Measurements from ENCODE around the gene BTNL2.

BTNL2 gene, protein sequence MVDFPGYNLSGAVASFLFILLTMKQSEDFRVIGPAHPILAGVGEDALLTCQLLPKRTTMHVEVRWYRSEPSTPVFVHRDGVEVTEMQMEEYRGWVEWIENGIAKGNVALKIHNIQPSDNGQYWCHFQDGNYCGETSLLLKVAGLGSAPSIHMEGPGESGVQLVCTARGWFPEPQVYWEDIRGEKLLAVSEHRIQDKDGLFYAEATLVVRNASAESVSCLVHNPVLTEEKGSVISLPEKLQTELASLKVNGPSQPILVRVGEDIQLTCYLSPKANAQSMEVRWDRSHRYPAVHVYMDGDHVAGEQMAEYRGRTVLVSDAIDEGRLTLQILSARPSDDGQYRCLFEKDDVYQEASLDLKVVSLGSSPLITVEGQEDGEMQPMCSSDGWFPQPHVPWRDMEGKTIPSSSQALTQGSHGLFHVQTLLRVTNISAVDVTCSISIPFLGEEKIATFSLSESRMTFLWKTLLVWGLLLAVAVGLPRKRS

DNA sequence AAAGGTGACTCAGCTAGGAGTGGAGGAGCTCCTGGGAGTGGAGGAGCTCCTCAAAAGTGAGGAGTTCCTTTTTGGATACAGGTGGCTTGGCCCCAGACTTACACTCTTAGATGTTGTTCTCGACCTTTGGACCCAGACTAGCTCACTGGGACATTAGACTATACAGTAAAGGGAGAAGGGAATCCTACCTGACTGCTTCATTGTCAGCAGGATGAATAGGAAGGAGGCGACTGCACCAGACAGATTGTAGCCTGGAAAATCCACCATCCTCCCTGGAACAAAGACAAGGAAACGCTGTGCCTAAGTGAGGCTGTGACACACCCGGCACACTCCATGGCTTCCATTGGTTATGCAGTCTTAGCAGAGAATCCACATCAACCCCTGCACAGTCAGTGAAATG, at the start of gene BTNL2:
Gene BTNL2, minus strand, starts transcription at position 325 of the 400 bp plus-strand sequence. Its CDS starts 58 bp downstream, at position 267.
- no peak for DNase-seq (ENCODE audit: extremely low read depth, low read depth)
- TF ChIP-seq, protein P1, sequence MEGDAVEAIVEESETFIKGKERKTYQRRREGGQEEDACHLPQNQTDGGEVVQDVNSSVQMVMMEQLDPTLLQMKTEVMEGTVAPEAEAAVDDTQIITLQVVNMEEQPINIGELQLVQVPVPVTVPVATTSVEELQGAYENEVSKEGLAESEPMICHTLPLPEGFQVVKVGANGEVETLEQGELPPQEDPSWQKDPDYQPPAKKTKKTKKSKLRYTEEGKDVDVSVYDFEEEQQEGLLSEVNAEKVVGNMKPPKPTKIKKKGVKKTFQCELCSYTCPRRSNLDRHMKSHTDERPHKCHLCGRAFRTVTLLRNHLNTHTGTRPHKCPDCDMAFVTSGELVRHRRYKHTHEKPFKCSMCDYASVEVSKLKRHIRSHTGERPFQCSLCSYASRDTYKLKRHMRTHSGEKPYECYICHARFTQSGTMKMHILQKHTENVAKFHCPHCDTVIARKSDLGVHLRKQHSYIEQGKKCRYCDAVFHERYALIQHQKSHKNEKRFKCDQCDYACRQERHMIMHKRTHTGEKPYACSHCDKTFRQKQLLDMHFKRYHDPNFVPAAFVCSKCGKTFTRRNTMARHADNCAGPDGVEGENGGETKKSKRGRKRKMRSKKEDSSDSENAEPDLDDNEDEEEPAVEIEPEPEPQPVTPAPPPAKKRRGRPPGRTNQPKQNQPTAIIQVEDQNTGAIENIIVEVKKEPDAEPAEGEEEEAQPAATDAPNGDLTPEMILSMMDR (IDR thresholded peaks at IDR 0.05; ENCODE audit: low read depth, low read length, missing control alignments) = no peak
- H3K4me3 ChIP-seq (replicated peaks; ENCODE audit: low read depth, low read length) = no peak within 1 kb of the TSS

DNA sequence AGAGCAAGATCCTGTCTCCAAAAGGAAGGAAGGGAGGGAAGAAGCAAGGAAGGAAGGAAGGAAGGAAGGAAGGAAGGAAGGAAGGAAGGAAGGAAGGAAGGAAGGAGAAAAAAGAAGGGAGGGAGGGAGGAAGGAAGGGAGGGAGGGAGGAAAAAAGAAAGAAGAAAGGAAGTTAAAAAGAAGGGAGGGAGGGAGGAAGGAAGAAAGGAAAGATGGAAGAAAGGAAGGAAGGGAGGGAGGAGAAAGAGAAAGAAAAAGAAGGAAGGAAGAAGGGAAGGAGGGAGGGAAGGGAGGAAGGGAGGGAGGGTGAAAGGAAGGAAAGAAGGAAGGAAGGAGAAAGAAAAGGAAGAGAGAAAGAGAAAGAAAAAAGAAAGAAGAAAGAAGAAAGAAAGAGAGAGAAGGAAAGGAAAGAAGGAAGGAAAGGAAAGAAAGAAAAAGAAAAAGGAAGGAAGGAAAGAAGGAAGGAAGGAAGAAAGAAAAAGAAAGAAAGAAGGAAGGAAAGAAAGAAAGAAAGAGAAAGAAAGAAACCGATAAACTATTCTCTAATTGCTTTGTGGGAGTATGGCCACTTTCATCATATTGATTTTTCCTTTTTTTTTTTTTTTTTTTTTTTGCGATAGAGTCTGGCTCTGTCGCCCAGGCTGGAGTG, 42.2 kb upstream of the BTNL2 start:
- DNase-seq (ENCODE audit: extremely low read depth, low read depth) = no peak

DNA sequence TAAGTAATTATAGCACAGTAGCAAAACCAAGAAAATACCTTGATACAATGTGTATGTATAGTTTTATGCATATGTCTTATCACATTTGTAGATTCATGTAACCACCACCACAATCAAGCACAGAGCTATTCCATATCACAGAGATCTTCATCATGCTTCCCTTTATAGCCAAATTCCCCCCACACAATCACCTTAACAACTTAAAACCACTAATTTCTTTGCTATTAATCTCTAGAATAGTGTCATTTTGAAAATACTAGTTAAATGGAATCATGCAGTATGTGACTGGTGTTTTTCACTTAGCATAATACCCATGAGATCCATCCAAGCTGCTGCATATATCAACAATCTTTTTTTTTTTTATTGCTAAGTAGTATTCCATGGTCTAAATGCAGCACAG, 41.0 kb upstream of the BTNL2 start:
- no peak for DNase-seq (ENCODE audit: extremely low read depth, low read depth)
- TF ChIP-seq, protein P1 (IDR thresholded peaks at IDR 0.05; ENCODE audit: low read depth, low read length, missing control alignments) = no peak
- H3K4me3 ChIP-seq (replicated peaks; ENCODE audit: low read depth, low read length) = no peak overlapping the region

More for the DNA sequence above, 42.2 kb upstream of the BTNL2 start:
- TF ChIP-seq, protein P1 (IDR thresholded peaks at IDR 0.05; ENCODE audit: low read depth, low read length, missing control alignments) = no peak
- no peak overlapping the region for H3K4me3 ChIP-seq (replicated peaks; ENCODE audit: low read depth, low read length)

DNA sequence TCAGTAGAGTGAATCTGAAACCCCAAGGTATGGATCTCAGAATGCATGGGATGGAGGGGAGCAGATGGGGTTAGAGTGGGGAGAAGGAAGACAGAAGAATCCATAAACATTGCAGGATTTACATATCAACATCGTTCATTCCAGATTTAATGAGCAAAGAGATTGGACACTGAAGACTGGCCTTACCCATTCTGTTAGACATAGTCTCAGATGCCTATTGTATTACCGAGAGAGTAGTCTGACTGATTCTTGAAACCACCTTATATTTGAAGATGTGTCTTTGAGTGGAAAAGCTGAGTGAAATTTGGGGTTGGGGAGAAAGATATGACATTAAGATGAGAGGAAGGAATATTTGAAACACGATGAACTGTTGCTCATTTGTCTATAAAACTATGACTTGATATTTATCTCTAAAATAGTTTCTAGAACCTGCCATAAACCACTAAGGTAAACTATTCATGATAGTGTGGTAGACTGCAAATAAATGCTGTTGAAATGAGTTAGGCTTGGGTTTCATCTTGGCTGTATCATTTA, 38.4 kb upstream of the BTNL2 start:
- no peak for DNase-seq (ENCODE audit: extremely low read depth, low read depth)
- no peak overlapping the region for H3K4me3 ChIP-seq (replicated peaks; ENCODE audit: low read depth, low read length)
- TF ChIP-seq, protein P1 (IDR thresholded peaks at IDR 0.05; ENCODE audit: low read depth, low read length, missing control alignments) = no peak

DNA sequence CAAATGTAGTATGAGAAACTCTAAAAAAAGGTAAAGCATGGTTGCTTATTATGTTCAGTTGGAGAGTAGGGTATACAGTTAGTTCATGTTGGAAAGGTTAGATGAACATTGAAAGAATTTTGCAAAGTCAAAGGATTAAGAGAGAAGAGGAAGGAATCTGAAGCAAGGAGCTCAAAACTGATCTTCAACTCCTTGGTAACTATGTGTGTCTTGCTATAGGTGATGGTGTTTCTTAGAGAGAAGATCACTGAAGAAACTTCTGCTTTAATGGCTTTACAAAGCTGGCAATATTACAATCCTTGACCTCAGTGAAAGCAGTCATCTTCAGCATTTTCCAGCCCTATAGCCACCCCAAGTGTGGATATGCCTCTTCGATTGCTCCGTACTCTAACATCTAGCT, 37.5 kb upstream of the BTNL2 start:
- TF ChIP-seq, protein P1 (IDR thresholded peaks at IDR 0.05; ENCODE audit: low read depth, low read length, missing control alignments) = no peak
- DNase-seq (ENCODE audit: extremely low read depth, low read depth) = no peak
- no peak overlapping the region for H3K4me3 ChIP-seq (replicated peaks; ENCODE audit: low read depth, low read length)

DNA sequence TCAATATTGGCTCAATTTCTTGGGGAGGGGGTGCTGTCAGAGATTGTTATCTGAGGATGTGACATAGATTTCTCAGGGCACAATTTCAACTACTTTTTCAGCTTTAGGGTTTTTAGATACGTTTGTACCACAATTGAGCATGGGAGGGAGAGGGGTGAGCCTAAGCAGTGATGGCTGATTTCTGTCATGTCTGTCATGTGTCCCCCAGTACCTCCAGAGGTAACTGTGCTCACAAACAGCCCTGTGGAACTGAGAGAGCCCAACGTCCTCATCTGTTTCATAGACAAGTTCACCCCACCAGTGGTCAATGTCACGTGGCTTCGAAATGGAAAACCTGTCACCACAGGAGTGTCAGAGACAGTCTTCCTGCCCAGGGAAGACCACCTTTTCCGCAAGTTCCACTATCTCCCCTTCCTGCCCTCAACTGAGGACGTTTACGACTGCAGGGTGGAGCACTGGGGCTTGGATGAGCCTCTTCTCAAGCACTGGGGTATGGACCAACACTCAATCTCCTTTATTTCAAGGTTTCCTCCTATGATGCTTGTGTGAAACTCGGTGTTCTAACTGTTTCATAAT, 36.1 kb upstream of the BTNL2 start:
- TF ChIP-seq, protein P1 (IDR thresholded peaks at IDR 0.05; ENCODE audit: low read depth, low read length, missing control alignments) = no peak
- no peak overlapping the region for H3K4me3 ChIP-seq (replicated peaks; ENCODE audit: low read depth, low read length)
- DNase-seq (ENCODE audit: extremely low read depth, low read depth) = no peak

Measured in HFF-Myc (cell line).